Stimulated activated CD4-positive, alpha-beta T cell treated with anti-CD3 and anti-CD28 coated beads, Interleukin-4, amount 100 ng/mL, for 48 hours (primary cell): Measurements from ENCODE around the gene TGFA.

Experiments
- DNase-seq, 2 donors: peaks; one replicate each; pipeline ENCODE4 v3.0.0-alpha.2; 2020; ENCODE audit warnings: low read depth in 2 of 2

The TGFA gene

GRCh38 chr2:70463581-70463980 lies 90.0 kb downstream of the TGFA start:
- no peak for DNase-seq

- DNase-seq, result no peak
Observed at GRCh38 chr2:70461981-70462876, 91.4 kb downstream of the TGFA start.

GRCh38 chr2:70461414-70461813 lies 92.2 kb downstream of the TGFA start:
- DNase-seq, result no peak

DNA sequence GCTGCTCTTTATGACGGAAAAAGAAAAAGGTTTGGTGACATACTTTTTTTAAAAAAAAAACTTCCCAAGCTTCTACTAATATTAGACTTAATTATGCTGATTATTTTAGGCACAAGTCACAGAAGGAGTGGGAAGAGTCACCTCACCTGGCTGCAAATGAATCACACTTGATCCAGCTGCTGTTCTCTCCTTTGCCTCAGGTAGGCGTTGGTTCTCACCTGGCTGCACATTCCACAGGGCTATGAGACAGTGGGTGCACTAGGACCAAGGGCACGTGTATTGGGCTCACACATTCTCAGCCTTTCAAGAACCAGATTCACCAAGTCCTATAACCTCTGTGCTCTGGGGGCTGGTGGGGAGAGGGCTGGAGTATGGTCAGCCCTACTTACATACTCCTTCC lies 93.3 kb downstream of the TGFA start:
- DNase-seq, result no peak

- DNase-seq, result no peak
Observed at GRCh38 chr2:70458661-70459060, 95.0 kb downstream of the TGFA start.

GRCh38 chr2:70456585-70457495 lies 96.8 kb downstream of the TGFA start:
- no peak for DNase-seq

- DNase-seq, result no peak
Observed at GRCh38 chr2:70454936-70455544, 98.6 kb downstream of the TGFA start.

DNA sequence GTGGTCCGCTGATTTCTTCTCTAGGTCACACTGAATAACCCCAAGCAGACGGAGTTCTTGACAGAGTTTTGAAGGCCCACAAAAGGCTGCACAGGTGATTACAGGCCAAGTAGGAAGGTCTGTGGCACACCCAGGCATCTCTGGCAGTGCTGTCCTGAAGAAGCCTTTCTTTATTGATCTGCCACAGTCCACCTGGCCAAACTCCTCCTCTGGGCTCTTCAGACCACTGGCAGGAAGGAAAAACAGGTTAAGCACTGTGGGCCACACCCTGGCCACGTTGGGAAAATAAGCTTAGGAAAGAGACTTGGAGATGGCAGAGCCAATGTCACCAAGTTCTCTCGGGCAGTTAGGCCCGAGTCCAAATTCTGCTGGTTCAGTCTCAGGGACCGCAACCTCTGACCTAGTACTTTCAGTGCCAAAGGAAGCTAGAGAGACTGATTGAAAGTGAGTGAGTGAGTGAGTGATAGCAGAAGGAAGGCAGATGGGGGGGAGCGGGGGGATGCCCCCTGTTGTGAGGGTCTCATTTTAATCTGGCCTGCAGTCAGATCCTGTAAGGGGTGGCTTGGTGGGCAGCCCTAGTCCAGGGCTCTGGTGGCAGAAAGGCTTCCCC lies 102.9 kb downstream of the TGFA start:
- no peak for DNase-seq

GRCh38 chr2:70448041-70448440 lies 105.6 kb downstream of the TGFA start:
- DNase-seq, result no peak

- DNase-seq, result no peak
Observed at GRCh38 chr2:70443726-70444125, 109.9 kb downstream of the TGFA start.

DNA sequence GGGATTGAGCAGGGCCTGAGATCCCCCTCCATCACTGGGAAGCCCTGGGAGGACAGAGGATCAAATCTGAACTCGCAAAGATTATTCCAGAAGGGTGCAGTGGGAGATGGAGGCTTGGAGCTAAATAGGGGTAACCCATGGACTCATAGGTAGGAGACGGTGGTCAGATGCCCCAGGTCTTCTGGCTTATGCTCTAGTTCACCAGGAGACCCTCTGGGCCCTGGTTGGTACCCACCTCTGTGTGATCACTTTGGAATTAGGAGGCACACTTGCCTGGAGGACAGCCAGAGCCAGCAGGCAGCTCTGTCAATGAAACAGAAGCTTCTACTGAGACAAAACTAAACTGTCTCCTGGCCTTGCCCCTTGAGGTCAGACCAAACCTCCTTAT lies 110.6 kb downstream of the TGFA start:
- no peak for DNase-seq

DNA sequence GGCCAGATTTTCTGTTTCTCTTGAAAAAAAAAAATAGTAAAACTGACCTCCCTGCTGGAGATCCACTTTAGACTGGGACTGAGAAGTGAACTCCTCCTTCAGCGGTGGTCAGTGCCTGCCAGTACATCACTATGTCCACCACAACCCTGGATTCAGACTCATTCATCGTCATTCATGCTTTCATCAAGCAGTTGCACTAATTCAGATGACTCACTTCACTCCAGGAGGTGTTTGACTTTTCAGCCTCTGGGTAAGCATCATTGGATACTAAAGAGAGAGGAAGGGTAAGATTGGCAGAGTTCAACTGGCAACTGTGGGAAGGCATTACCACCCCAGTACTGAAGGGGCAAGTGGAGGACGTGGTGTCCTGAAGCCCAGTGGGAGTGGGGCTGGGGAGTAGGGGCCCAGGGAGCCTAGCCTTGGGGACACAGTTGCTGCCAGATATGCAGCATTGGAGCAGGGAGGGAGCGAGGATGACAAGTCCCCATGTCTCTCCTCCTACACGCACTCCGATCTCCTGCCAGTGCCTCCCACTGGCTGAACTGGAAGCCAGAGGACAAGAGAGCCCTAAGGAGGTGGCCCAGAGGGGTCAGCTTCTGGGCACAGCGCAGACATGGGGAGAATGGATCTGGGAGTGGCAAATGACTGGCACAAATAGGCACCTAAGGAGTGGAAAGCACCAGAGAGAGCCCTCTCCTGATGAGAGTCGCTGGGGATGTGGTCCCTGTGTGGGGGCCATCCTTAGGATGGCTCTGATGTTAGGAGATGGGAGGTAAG lies 111.1 kb downstream of the TGFA start:
- no peak for DNase-seq

DNA sequence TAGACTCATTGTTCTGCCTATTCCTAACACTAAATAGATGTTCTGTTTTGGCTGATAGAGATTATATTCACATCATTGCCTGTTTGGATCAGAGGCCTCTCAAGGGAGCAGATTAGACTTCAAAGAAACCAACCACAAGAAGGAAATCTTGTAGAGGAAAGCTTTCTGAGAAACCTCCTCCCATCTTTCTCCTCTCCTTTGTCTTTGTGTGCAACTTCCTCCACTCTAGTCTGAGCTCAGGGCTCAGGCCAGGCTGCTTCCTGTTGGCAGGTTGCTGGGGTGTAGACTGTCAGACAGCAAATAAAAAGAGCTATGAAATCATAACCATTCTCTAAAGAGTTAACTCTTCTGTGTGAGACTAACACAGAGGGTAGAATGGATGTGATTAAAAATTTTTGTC lies 113.0 kb downstream of the TGFA start:
- no peak for DNase-seq

- DNase-seq, result no peak
Observed at GRCh38 chr2:70435138-70435537, 118.5 kb downstream of the TGFA start.

- DNase-seq, result no peak
Observed at GRCh38 chr2:70433315-70433714, 120.3 kb downstream of the TGFA start.

DNA sequence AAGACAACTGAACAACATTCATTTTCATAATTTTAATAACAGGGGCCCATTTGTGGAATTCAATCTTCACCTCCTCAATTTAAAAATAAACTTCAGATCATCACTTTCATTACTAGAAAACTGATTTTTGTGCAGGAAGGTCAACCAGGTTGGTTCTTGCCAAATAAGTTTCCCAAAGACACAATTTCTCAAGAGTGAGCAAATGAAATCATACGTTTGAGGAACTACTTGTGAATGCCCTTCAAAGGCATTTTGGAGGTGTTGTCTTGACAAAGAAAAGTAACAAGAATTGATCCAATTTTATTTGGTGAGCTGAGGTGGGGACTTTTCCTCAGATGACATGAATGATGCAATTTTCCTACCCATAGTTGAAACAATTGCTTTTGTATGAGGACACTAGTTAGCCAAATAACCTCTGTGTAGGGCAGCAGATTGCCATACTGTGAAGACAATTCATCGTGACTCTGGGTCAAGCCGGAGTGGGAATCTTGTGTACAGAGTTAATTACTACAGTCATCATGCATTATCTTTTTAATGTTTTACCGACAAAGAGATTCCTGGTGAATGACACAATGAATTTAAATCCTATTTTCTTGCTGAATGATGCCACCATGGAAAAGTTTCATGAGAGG lies 121.8 kb downstream of the TGFA start:
- DNase-seq, result no peak

GRCh38 chr2:70426341-70426740 lies 127.3 kb downstream of the TGFA start:
- DNase-seq, result no peak

DNA sequence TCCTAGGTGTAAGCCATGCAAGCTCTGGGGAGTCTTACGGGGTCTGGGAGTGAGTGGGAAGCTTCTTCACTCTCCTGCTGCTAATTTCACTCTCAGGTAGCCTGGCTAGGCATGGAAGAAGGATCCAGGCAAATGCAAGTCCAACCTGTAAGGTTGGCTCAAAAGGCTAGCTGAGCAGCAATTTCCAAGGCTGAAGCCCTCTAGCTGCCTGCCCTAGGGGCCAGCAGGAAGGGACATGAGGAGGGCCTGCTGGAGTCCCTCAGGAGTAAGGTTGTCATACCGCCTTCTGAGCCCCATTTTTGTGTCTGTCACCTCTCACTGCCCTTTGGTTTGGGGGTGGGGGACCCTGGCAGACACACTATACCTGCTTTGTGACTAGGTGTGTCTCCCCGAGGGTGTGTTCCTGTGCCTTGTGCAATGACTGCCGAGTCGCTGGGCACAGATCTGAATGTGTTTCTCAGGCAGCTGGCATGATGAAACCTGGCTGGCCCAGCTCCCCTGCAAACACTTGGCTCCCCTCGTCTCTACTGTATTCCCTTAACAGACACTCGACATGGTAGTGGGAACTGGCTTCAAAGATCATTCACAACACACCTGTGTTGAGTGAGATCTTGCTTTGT lies 127.8 kb downstream of the TGFA start:
- no peak for DNase-seq

DNA sequence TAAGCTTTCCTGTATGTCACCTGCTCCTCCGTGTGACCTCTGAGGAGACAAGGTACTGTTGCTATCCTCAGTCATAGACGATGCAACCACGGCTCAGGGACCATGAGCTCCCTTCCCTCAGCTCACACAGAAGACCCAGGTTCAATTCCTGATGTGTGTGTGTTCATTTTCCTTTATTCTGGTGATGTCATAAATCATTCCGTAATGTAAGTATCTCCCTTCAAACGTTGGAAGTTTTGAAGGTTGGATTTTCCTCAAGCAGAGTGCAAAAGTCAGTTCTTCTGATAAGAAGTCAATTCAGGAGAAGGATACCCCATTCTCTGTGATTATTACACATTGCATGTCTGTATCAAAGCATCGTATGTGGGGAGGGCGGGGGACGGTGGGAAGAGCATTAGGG lies 132.9 kb downstream of the TGFA start:
- DNase-seq, result no peak

DNA sequence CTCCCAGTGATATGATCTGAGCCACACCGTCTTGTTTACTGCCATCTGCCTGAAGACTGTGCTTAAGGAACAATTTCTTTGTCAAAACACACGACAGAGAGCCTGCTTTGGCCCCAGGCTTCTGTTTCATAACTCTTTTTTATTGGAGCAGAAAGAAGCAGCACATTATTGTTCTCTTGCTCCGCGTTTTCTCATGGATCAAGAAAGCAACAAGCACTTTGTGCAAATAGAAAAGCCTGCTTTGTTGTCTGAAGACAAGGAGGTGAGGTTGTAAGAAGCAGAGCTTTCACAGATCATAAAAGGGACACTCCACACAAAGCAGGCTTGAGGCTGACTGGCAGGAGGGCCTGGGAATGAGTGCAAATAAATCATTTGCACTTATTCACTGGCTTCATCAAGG lies 133.5 kb downstream of the TGFA start:
- DNase-seq, result no peak
